Gastrocnemius medialis (tissue), 4 donors: ENCODE measurements around the gene STAT5A.

Experiments used
- POLR2A ChIP-seq, 2 donors: fragments of 450-650 bp; IDR thresholded peaks; one replicate each; pipeline ENCODE4 v1.6.1; 2017; ENCODE audit warnings: antibody characterized with exemption in 2 of 2, mild to moderate bottlenecking in 2 of 2, moderate library complexity in 2 of 2
- TF ChIP-seq, protein P1 (sequence below), 5 experiments: fragments of 450-650 bp in 3 of 5; fragments of 200-600 bp in 2 of 5; sonication (generic) in 2 of 5; IDR thresholded peaks in 4 of 5; conservative IDR thresholded peaks in 1 of 5; 1 replicate in 4 of 5; 2 replicates in 1 of 5; pipeline ENCODE4 v1.5.1; 2016 to 2019; ENCODE audit warnings: antibody characterized with exemption in 5 of 5, mild to moderate bottlenecking in 3 of 5, moderate library complexity in 3 of 5

DNA sequence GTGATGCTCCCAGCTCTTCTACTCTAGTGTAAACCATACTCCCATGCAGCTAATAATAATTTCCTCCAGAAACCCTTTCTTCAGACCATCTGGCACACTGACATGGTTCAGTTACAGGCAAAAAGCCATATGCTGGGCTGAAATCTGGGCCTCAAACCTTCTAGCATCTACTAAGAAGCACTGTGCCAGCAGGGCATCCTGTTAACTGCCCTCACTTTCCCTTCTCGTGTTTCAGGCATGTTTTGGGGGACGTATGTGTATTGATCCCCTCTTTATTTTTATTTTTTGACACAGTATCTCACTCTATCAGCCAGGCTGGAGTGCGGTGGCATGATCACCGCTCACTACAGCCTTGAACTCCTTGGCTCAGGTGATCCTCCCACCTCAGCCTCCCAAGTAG, 33.3 kb downstream of the STAT5A start:
- TF ChIP-seq POLR2A (IDR thresholded peaks at IDR 0.05), result no peak
- TF ChIP-seq, protein P1, sequence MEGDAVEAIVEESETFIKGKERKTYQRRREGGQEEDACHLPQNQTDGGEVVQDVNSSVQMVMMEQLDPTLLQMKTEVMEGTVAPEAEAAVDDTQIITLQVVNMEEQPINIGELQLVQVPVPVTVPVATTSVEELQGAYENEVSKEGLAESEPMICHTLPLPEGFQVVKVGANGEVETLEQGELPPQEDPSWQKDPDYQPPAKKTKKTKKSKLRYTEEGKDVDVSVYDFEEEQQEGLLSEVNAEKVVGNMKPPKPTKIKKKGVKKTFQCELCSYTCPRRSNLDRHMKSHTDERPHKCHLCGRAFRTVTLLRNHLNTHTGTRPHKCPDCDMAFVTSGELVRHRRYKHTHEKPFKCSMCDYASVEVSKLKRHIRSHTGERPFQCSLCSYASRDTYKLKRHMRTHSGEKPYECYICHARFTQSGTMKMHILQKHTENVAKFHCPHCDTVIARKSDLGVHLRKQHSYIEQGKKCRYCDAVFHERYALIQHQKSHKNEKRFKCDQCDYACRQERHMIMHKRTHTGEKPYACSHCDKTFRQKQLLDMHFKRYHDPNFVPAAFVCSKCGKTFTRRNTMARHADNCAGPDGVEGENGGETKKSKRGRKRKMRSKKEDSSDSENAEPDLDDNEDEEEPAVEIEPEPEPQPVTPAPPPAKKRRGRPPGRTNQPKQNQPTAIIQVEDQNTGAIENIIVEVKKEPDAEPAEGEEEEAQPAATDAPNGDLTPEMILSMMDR (IDR thresholded peaks at IDR 0.05 in 4 of 5, conservative IDR thresholded peaks at IDR 0.05 in 1 of 5), result no peak
